Osteocyte (in vitro differentiated cells): ENCODE results near the gene DPF1. TPM values are rescaled to one million over a fixed set of nuclear protein-coding genes. Genes with fewer than 3 reads are reported as not detected.

ENCODE experiments used
- DNase-seq: peaks from one replicate; pipeline ENCODE4 v3.0.0; 2021; ENCODE audit warnings: mixed read lengths; ENCODE audit not compliant: unreplicated experiment; ENCODE audit errors: extremely low spot score
- H3K27ac Mint-ChIP-seq: one replicate; pipeline ENCODE4 v1.8.0; 2021; ENCODE audit warnings: mild to moderate bottlenecking, mixed read lengths; ENCODE audit not compliant: unreplicated experiment
- H3K27me3 Mint-ChIP-seq: one replicate; pipeline ENCODE4 v1.8.0; 2021; ENCODE audit warnings: mixed read lengths; ENCODE audit not compliant: unreplicated experiment
- H3K36me3 Mint-ChIP-seq: one replicate; pipeline ENCODE4 v1.8.0; 2021; ENCODE audit warnings: mixed read lengths; ENCODE audit not compliant: unreplicated experiment
- H3K4me1 Mint-ChIP-seq: one replicate; pipeline ENCODE4 v1.8.0; 2021; ENCODE audit warnings: mixed read lengths; ENCODE audit not compliant: unreplicated experiment
- H3K4me3 Mint-ChIP-seq: one replicate; pipeline ENCODE4 v1.8.0; 2021; ENCODE audit warnings: mild to moderate bottlenecking, moderate library complexity, mixed read lengths; ENCODE audit not compliant: unreplicated experiment
- H3K9me3 Mint-ChIP-seq: one replicate; pipeline ENCODE4 v1.8.0; 2021; ENCODE audit warnings: mixed read lengths; ENCODE audit not compliant: unreplicated experiment
- CTCF ChIP-seq: fragments of 200-600 bp; sonication (generic); IDR thresholded peaks from 2 replicates; pipeline ENCODE4 v1.5.0; 2021; ENCODE audit warnings: antibody characterized with exemption, mild to moderate bottlenecking, moderate library complexity
- total RNA-seq: library from RNA; stranded (reverse); gene quantifications from 2 replicates; pipeline ENCODE4 v1.2.1, GENCODE V29; 2021

DPF1 gene
- total RNA-seq, 1 donor from 2014 or later, result 2.2 TPM

GRCh38 chr19:38267761-38268483 lies 43.9 kb upstream of the DPF1 start:
- no peaks in the 10 kb centered on the region for H3K9me3 Mint-ChIP-seq
- no peak for TF ChIP-seq CTCF
- H3K27me3 Mint-ChIP-seq, result no peaks in the 10 kb centered on the region
- H3K27ac Mint-ChIP-seq, result peak overlapping the region; percentile 70
- no peaks in the 10 kb centered on the region for H3K36me3 Mint-ChIP-seq
- no peak overlapping the region for H3K4me3 Mint-ChIP-seq
- H3K4me1 Mint-ChIP-seq, result peaks cover 62% of the 10 kb centered on the region
- no peak for DNase-seq

GRCh38 chr19:38266981-38267597 lies 43.1 kb upstream of the DPF1 start:
- H3K9me3 Mint-ChIP-seq, result no peaks in the 10 kb centered on the region
- peak overlapping the region; percentile 70 for H3K27ac Mint-ChIP-seq
- no peaks in the 10 kb centered on the region for H3K27me3 Mint-ChIP-seq
- no peaks in the 10 kb centered on the region for H3K36me3 Mint-ChIP-seq
- no peak for DNase-seq
- TF ChIP-seq CTCF, result no peak
- peaks cover 62% of the 10 kb centered on the region for H3K4me1 Mint-ChIP-seq
- H3K4me3 Mint-ChIP-seq, result no peak overlapping the region

GRCh38 chr19:38265921-38266429 lies 42.0 kb upstream of the DPF1 start:
- H3K4me3 Mint-ChIP-seq, result no peak overlapping the region
- H3K27ac Mint-ChIP-seq, result peak overlapping the region; percentile 72
- no peak for TF ChIP-seq CTCF
- no peaks in the 10 kb centered on the region for H3K36me3 Mint-ChIP-seq
- no peaks in the 10 kb centered on the region for H3K27me3 Mint-ChIP-seq
- DNase-seq, result no peak
- no peaks in the 10 kb centered on the region for H3K9me3 Mint-ChIP-seq
- H3K4me1 Mint-ChIP-seq, result peaks cover 60% of the 10 kb centered on the region

GRCh38 chr19:38265213-38265861 lies 41.3 kb upstream of the DPF1 start:
- no peak for DNase-seq
- TF ChIP-seq CTCF, result no peak
- H3K36me3 Mint-ChIP-seq, result no peaks in the 10 kb centered on the region
- H3K4me3 Mint-ChIP-seq, result peak overlapping the region; percentile 67
- peak overlapping the region; percentile 72 for H3K27ac Mint-ChIP-seq
- H3K27me3 Mint-ChIP-seq, result no peaks in the 10 kb centered on the region
- H3K9me3 Mint-ChIP-seq, result no peaks in the 10 kb centered on the region
- H3K4me1 Mint-ChIP-seq, result peaks cover 54% of the 10 kb centered on the region
